ENCODE measurements around the gene LSAMP. TPM values are rescaled to one million over a fixed set of nuclear protein-coding genes. Genes with fewer than 3 reads are reported as not detected.

LSAMP gene
- total and polyA plus RNA-seq, 2 donors (not counting 3 experiments of a cell fraction or from before 2014, with no cell fraction given): not detected

GRCh38 chr3:116078561-116078960 is 366.7 kb downstream of the LSAMP start:
- Histone ChIP-seq H3K4me1 (ENCODE audit: control insufficient read depth, extremely low read depth, insufficient read depth, low read length) (no peaks in the 10 kb centered on the region), H3K36me3 (ENCODE audit: control insufficient read depth in 2 of 2, extremely low read depth in 1 of 2, insufficient read depth in 2 of 2, low read length in 2 of 2) (no peaks in the 10 kb centered on the region), H3K27ac (ENCODE audit: insufficient read depth, low read depth, low read length) (no peak overlapping the region), H4K20me1 (replicated peaks; ENCODE audit: control insufficient read depth, extremely low read depth, insufficient read depth, low read length) (no peaks in the 10 kb centered on the region), H3K9ac (replicated peaks; ENCODE audit: extremely low read depth, insufficient read depth, low read length) (no peak overlapping the region), H3K79me2 (ENCODE audit: control insufficient read depth, insufficient read depth, low read length) (no peaks in the 10 kb centered on the region), H3K4me3 (replicated peaks in 1 of 3; ENCODE audit: insufficient read depth in 1 of 3, low read depth in 1 of 3, low read length in 3 of 3) (no peak overlapping the region), H3K27me3 (ENCODE audit: control insufficient read depth in 2 of 2, insufficient read depth in 2 of 2, low read length in 2 of 2) (no peaks in the 10 kb centered on the region), H3K9me3 (replicated peaks; ENCODE audit: control insufficient read depth, insufficient read depth, low read length) (no peaks in the 10 kb centered on the region), H3K4me2 (ENCODE audit: insufficient read depth, low read length) (no peak overlapping the region), H2AFZ (ENCODE audit: low read depth, low read length) (no peak overlapping the region), H3K9me1 (replicated peaks; ENCODE audit: control insufficient read depth, extremely low read depth, insufficient read depth, low read length) (no peaks in the 10 kb centered on the region)
- FAIRE-seq: no peak
- BruUV-seq (replicated peaks): no TSS peak
- DNase-seq (ENCODE audit: low read depth, low spot score): no peak
- CTCF ChIA-PET: no interaction called here
- intact Hi-C loops (cut with micrococcal nuclease): no loop called here
- dilution Hi-C loops (cut with MboI; ENCODE audit: extremely low pct_ligation_motif_present, low sequenced_read_pairs): no loop called here
- POLR2A ChIA-PET: no interaction called here
- TF ChIP-seq GATA2 (IDR thresholded peaks at IDR 0.05; ENCODE audit: insufficient read depth, insufficient read length, low read depth, low read length) (no peak), CTCF (IDR thresholded peaks at IDR 0.05; ENCODE audit: extremely low read depth in 1 of 2, insufficient read depth in 1 of 2, low read depth in 1 of 2, low read length in 2 of 2) (no peak), FOS (IDR thresholded peaks at IDR 0.05; ENCODE audit: borderline replicate concordance, insufficient read depth, low read length) (no peak), MAX (IDR thresholded peaks at IDR 0.05; ENCODE audit: insufficient read depth, insufficient read length) (no peak), EZH2 (IDR thresholded peaks at IDR 0.05; ENCODE audit: borderline replicate concordance, low read depth, low read length, severe bottlenecking) (no peak), JUN (IDR thresholded peaks at IDR 0.05; ENCODE audit: borderline replicate concordance, insufficient read depth, insufficient read length, low read depth) (no peak), MYC (IDR thresholded peaks at IDR 0.05; ENCODE audit: low read depth, low read length) (no peak), POLR2A (IDR thresholded peaks at IDR 0.05; ENCODE audit: low read depth, low read length) (no peak), POLR2AphosphoS5 (IDR thresholded peaks at IDR 0.05; ENCODE audit: insufficient read depth, low read depth, low read length) (no peak)
